ENCODE results near the gene BTBD7. TPM values are rescaled to one million over a fixed set of nuclear protein-coding genes. Genes with fewer than 3 reads are reported as not detected.
A peak's percentile ranks its signal among the peaks of the same experiment; 100 is the strongest.

The BTBD7 gene
- total RNA-seq, 3 donors from 2014 or later: 39.9 to 59.2 (median 45.6) TPM

- Histone ChIP-seq H3K36me3 (ENCODE audit: low read depth) (no peaks in the 10 kb centered on the region), H3K9me3 (no peaks in the 10 kb centered on the region), H3K4me3 (no peak overlapping the region), H3K4me1 (ENCODE audit: low read depth) (peaks cover 5% of the 10 kb centered on the region)
- DNase-seq (no peak), ATAC-seq (peak; percentile 93)
- TF ChIP-seq CTCF (IDR thresholded peaks at IDR 0.05): no peak
- intact Hi-C loops (cut with DNase I, micrococcal nuclease): no loop called here
Measured at GRCh38 chr14:93195316-93195999, 137.4 kb downstream of the BTBD7 start.

Other genes with a start within 250 kb of the BTBD7 start
- 100 to 1,000 TPM; 134 to 165 (median 152) TPM for gene ITPK1, start 217.1 kb downstream of the BTBD7 start, total RNA-seq
- gene MOAP1, start 148.1 kb downstream of the BTBD7 start, total RNA-seq: 10 to 100 TPM; 16.9 to 42.6 (median 17.1) TPM
- 10 to 100 TPM; 29.0 to 35.0 (median 33.2) TPM for gene LYSET, start 147.7 kb downstream of the BTBD7 start, total RNA-seq
- gene GON7, start 126.0 kb downstream of the BTBD7 start, total RNA-seq: 10 to 100 TPM; 15.3 to 19.5 (median 18.6) TPM
- gene UBR7, start 125.8 kb downstream of the BTBD7 start, total RNA-seq: 10 to 100 TPM; 22.2 to 23.6 (median 22.4) TPM
- gene COX8C, start 14.1 kb upstream of the BTBD7 start, total RNA-seq: not detected
- under 1 TPM; 0.09 to 0.89 (median 0.12) TPM for gene UNC79, start 97.9 kb upstream of the BTBD7 start, total RNA-seq